Measurements from ENCODE around the gene TEX2.
"Not testable (repeated sequence)": the region's sequence is repeated elsewhere in the genome, so short reads cannot be mapped to it uniquely, and the experiment has no call there.

Gene TEX2

GRCh38 chr17:64213995-64214811 is 48.9 kb downstream of the TEX2 start:
- no peak for DNase-seq (ENCODE audit: low read depth)

GRCh38 chr17:64212122-64212521 is 50.9 kb downstream of the TEX2 start:
- no peak for DNase-seq (ENCODE audit: low read depth)

GRCh38 chr17:64209983-64210382 is 53.1 kb downstream of the TEX2 start:
- no peak for DNase-seq (ENCODE audit: low read depth)

GRCh38 chr17:64209356-64209941 is 53.6 kb downstream of the TEX2 start:
- DNase-seq (ENCODE audit: low read depth): no peak

DNA sequence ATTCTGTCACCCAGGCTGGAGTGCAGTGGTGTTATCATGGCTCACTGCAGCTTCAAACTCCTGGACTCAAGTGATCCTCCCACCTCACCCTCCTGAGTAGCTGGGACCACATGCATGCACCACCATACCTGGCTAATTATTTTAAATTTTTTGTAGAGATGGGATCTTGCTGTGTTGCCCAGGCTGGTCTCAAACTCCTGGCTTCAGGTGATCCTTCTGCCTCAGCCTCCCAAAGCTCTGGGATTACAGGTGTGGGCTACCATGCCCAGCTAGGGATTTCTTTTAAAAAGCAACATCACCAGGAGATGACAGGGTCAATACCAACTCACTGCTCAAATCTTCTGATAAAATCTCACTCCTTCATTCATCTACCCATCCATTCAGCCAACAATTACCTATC is 54.4 kb downstream of the TEX2 start:
- not testable (repeated sequence) for DNase-seq (ENCODE audit: low read depth)

GRCh38 chr17:64205804-64206203 is 57.3 kb downstream of the TEX2 start:
- no peak for DNase-seq (ENCODE audit: low read depth)

DNA sequence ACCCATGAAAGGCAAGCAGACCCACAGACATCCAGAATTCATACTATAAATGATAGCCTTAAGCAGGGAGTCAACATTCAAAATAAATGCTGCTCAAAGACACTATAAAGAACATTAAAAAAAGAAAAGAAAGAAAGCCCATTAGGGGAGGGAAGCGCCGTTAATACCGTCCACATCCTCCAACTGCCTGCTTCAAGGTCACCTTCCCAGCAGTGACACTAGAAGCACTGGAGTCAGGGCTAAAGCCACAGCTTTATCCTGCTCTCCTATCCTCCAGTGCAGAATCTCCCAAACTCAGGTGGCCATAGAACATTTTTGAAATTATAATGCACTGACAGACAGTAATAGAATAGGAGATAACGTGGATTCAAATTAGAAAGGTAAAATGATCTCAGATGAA is 59.4 kb downstream of the TEX2 start:
- DNase-seq (ENCODE audit: low read depth): no peak

- DNase-seq (ENCODE audit: low read depth): no peak
Measured at GRCh38 chr17:64202683-64203344, 60.2 kb downstream of the TEX2 start.

DNA sequence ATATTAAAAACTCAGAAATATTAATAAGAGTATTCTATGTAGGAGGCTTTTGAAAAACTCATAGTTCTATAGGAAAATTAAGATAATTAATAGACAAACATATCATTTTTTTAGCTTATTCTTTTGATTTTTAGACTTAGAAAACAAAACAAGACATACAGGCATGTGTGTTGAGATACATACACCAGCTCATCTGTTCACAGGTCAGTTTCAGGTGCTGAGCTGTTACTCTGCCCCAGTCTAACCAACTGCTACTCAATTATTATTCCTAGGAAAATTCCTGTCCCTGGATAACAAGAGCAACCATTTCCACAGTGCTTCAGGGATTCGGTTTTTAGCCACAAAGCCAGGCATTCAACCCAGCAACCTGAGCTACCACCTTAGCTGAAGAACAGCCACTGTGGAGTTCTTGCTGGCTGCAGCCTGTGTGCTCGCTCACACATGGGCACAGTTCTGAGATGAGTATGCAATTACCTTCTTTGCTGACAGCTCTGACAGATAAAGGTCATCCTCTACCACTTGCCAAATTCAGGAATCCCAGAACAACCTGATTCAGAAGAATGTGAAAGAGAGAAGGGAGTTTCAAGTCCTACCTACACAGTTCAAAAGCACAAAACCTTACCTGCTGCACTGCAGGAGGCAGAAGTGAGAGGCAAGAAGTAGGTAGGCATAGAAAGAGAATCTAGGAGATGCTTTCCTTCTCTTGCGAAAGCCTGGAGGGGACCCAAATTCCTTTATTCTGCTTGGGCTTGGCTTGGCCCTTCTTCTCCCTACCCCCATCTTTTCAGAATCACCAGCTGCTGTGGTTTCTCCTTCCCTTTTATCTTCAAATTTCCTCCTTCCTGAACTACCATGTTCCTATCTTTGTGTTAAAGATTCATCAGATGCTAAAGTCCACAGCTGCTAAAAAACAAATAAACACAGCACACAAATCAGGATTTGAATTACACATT is 62.7 kb downstream of the TEX2 start:
- DNase-seq (ENCODE audit: low read depth): no peak

GRCh38 chr17:64198331-64199090 is 64.5 kb downstream of the TEX2 start:
- DNase-seq (ENCODE audit: low read depth): no peak

- DNase-seq (ENCODE audit: low read depth): no peak
Measured at GRCh38 chr17:64196601-64197000, 66.5 kb downstream of the TEX2 start.

- no peak for DNase-seq (ENCODE audit: low read depth)
Measured at GRCh38 chr17:64193561-64193960, 69.5 kb downstream of the TEX2 start.

- no peak for DNase-seq (ENCODE audit: low read depth)
Measured at GRCh38 chr17:64192589-64192988, 70.5 kb downstream of the TEX2 start.

GRCh38 chr17:64190472-64190871 is 72.6 kb downstream of the TEX2 start:
- DNase-seq (ENCODE audit: low read depth): no peak

DNA sequence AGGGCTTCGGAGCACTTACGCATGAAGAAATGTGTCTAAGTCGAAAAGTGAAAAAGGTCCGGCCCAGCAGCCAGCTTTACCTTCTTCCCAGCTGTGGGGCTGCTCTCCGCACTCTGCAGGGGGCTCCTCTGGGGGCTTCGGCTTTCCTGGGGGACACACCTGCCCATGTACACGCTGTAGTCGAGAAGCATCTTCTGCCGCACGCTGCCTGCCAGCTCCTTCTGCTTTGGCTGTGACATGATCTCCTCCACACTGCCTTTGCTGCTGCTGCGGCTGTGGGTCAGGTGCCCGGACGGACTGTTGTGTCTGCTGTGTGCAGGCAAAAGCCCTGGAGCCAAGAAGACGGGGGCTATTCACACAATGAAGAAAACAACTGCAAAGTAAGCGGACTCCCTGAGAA is 75.0 kb downstream of the TEX2 start:
- no peak for DNase-seq (ENCODE audit: low read depth)

DNA sequence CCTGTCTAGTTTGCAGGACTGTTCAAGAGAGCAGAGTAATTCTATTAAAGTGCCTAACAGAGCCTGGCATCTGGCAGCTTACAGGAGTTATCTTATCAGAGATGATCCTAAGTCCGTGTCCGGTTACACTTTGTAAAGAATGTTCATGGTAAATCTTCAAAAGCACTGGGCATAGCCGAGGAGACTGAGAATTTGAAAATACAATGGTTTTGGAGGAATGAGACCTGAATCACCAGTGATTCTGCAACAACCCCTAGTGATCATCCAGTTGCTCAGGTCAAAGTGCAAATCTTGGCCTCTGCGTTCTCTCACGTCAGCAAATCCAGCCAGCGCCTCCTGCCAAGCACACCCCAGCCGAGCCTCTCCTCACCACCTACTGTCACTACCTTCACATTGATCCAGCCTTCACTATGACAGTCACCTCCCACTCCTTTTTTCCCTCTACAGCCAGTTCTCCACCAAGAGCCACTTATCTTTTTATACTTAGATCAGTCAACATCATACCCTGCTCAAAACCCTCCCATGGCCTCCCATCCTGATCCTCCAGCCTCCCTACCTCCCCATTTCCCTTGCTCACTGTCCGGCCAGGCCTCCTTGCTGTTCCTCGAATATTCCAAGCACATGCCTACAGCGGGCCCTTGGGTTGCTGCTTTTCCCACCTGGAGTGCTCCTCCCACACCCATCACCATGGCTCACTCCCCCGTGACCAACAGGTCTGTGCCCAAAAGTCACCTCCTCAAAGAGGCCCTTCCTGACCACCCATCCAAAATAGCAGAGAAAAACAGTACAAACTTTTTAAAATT is 75.8 kb downstream of the TEX2 start:
- DNase-seq (ENCODE audit: low read depth): no peak

DNA sequence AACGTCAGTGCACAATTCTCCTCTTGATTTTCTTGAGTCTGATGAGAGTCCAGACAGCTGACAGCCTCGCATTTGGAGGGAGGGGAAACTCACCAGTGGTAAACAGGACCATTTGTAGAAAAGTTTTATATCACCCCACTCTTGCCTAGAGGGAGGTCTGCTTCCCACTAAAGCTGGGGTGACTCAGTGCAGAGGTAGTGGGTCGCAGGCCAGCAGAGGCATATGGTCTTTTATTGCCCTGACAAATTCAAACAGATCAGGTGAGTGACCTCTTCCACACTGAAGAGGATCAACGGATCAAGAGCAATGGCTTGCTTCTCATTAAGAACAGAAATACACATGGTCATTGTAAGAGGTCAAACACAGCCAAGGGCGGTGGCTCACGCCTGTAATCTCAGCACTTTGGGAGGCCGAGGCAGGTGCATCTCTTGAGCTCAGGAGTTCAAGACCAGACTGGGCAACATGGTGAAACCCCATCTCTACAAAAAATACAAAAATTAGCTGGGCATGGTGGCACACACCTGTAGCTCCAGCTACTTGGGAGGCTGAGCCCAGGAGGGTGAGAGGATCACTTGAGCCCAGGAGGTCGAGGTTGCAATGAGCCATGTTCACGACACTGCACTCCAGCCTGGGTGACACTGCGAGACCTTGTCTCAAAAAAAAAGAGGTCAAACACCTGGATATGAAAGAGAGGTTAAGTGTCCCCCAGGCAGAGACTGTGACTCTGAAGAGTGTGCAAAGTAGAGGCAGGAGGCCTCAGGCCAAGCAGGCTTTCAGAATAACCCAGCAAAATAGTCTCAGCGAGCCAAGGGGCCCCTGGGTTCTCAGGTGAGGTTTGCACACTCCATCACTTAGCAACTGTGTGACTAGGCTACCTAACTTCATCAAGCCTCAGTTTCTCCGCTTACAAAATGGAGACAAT is 76.6 kb downstream of the TEX2 start:
- DNase-seq (ENCODE audit: low read depth): no peak

DNA sequence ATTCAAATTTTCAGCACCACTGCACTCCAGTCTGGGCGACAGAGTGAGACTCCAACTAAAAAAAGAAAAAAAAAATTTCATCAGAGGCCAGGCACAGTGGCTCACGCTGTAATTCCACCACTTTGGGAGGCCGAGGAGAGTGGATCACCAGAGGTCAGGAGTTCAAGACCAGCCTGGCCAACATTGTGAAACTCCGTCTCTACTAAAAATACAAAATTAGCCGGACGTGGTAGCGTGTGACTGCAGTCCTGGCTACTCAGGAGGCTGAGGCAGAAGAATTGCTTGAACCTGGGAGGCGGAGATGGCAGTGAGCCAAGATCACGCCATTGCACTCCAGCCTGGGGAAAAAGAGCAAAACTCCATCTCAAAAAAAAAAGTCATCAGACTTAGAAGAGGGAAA is 77.5 kb downstream of the TEX2 start:
- DNase-seq (ENCODE audit: low read depth): not testable (repeated sequence)

DNA sequence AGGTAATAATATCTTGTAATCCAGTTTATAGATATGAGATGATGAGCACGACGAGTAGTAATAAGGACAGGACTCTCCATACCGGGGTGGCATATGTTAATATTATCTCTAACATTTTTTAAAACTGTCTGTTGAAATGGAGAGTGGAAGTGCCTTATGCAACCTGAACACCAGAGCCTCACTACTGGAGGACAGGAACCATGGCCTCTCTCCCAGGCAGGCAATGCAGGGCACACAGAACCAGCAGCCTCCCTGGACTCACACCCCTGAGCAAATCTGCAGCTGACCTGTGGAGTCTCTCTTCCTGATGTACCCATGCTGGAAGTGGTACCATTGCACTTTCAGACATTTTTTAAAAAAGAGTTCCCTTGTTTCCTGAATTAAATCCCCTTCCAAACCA is 78.0 kb downstream of the TEX2 start:
- DNase-seq (ENCODE audit: low read depth): no peak
